Keratinocyte (primary cell): Measurements from ENCODE around the gene CACNA1B. TPM values are rescaled to one million over a fixed set of nuclear protein-coding genes. Genes with fewer than 3 reads are reported as not detected.

Source experiments
- DNase-seq: peaks from one replicate; pipeline ENCODE4 v3.0.0-alpha.2; 2011; ENCODE audit warnings: low read depth, missing footprints, low spot score
- FAIRE-seq: peaks from 2 replicates; lab custom pipeline; 2011; peaks lifted over from hg19 to GRCh38; lab: Jason Lieb, UNC
- H2AFZ ChIP-seq: 2 replicates; pipeline ENCODE4 v1.6.0; 2012; ENCODE audit warnings: low read length, control low read depth, inconsistent platforms; ENCODE audit not compliant: control insufficient read depth
- H3K27ac ChIP-seq: 2 replicates; pipeline ENCODE4 v1.5.1; 2011; ENCODE audit warnings: low read length; ENCODE audit not compliant: control insufficient read depth, insufficient read depth
- H3K27me3 ChIP-seq: 3 replicates; pipeline ENCODE4 v1.6.0; 2011; ENCODE audit warnings: low read length; ENCODE audit not compliant: control insufficient read depth, insufficient read depth; ENCODE audit errors: extremely low read depth
- H3K36me3 ChIP-seq, 2 experiments: 2 replicates in 1 of 2; 3 replicates in 1 of 2; pipeline ENCODE4 v1.5.1; 2011; ENCODE audit warnings: low read length in 2 of 2, mild to moderate bottlenecking in 1 of 2; ENCODE audit not compliant: control insufficient read depth in 2 of 2, insufficient read depth in 2 of 2; ENCODE audit errors: extremely low read depth in 1 of 2
- H3K4me1 ChIP-seq: 3 replicates; pipeline ENCODE4 v1.5.1; 2011; ENCODE audit warnings: low read length; ENCODE audit not compliant: control insufficient read depth, insufficient read depth; ENCODE audit errors: extremely low read depth
- H3K4me2 ChIP-seq: 3 replicates; pipeline ENCODE4 v1.6.0; 2011; ENCODE audit warnings: low read depth, low read length; ENCODE audit not compliant: control insufficient read depth, insufficient read depth; ENCODE audit errors: extremely low read depth
- H3K4me3 ChIP-seq, 3 experiments: fragments of 200-600 bp in 1 of 3; sonication (generic) in 1 of 3; 2 replicates in 2 of 3; 3 replicates in 1 of 3; pipeline ENCODE4 v1.5.1; 2011 to 2016; ENCODE audit warnings: low read length in 3 of 3, mild to moderate bottlenecking in 3 of 3, control low read depth in 2 of 3, inconsistent platforms in 1 of 3, low read depth in 1 of 3, mixed read lengths in 1 of 3, mixed run types in 1 of 3, moderate library complexity in 1 of 3; ENCODE audit not compliant: control insufficient read depth in 2 of 3, insufficient read depth in 2 of 3; ENCODE audit errors: extremely low read depth in 1 of 3
- H3K79me2 ChIP-seq: 2 replicates; pipeline ENCODE4 v1.6.0; 2012; ENCODE audit warnings: low read length; ENCODE audit not compliant: control insufficient read depth, insufficient read depth
- H3K9ac ChIP-seq: 3 replicates; pipeline ENCODE4 v1.6.0; 2011; ENCODE audit warnings: low read length; ENCODE audit not compliant: control insufficient read depth, insufficient read depth; ENCODE audit errors: extremely low read depth
- H3K9me1 ChIP-seq: 3 replicates; pipeline ENCODE4 v1.6.0; 2011; ENCODE audit warnings: low read length; ENCODE audit not compliant: control insufficient read depth, insufficient read depth; ENCODE audit errors: extremely low read depth
- H3K9me3 ChIP-seq: 2 replicates; pipeline ENCODE4 v1.5.1; 2012; ENCODE audit warnings: low read depth, low read length; ENCODE audit not compliant: control insufficient read depth
- H4K20me1 ChIP-seq: 3 replicates; pipeline ENCODE4 v1.6.0; 2011; ENCODE audit warnings: low read length; ENCODE audit not compliant: control insufficient read depth, insufficient read depth; ENCODE audit errors: extremely low read depth
- EZH2 ChIP-seq: IDR thresholded peaks from one replicate; pipeline ENCODE4 v1.6.1; 2012; ENCODE audit warnings: inconsistent platforms, mild to moderate bottlenecking, low read length, moderate library complexity
- dilution Hi-C: fragments of 300-500 bp; cut with MboI; formaldehyde crosslinking; loops from one replicate; pipeline ENCODE4 v1.7.0; 2020; ENCODE audit warnings: low sequenced_read_pairs; ENCODE audit not compliant: extremely low pct_ligation_motif_present
- polyA plus RNA-seq, 5 experiments: library from polyadenylated mRNA; depleted of rRNA in 3 of 5; stranded (reverse) in 3 of 5; stranded (forward) in 1 of 5; unstranded in 1 of 5; fragments of >200 nt; gene quantifications; 1 replicate in 1 of 5; 2 replicates in 3 of 5; 3 replicates in 1 of 5; pipeline versions ENCODE4 v1.2.1 to v1.2.3, GENCODE V29; 2011 to 2012; ENCODE audit warnings: missing spikeins in 2 of 5, low read depth in 1 of 5, low replicate concordance in 1 of 5
- TF ChIP-seq, protein P1 (sequence below), 3 experiments: IDR thresholded peaks in 1 of 3; conservative IDR thresholded peaks in 1 of 3; optimal IDR thresholded peaks in 1 of 3; 2 replicates in 2 of 3; 3 replicates in 1 of 3; pipeline versions ENCODE3 to v1.5.1; 2011; ENCODE audit warnings: low read length in 3 of 3, mild to moderate bottlenecking in 3 of 3, moderate library complexity in 2 of 3, control low read depth in 1 of 3, inconsistent platforms in 1 of 3; ENCODE audit not compliant: insufficient read depth in 2 of 3; ENCODE audit errors: extremely low read depth in 1 of 3

The CACNA1B gene
- polyA plus RNA-seq, 1 donor (not counting 4 experiments of a cell fraction or from before 2014, with no cell fraction given): 0.01 TPM

DNA sequence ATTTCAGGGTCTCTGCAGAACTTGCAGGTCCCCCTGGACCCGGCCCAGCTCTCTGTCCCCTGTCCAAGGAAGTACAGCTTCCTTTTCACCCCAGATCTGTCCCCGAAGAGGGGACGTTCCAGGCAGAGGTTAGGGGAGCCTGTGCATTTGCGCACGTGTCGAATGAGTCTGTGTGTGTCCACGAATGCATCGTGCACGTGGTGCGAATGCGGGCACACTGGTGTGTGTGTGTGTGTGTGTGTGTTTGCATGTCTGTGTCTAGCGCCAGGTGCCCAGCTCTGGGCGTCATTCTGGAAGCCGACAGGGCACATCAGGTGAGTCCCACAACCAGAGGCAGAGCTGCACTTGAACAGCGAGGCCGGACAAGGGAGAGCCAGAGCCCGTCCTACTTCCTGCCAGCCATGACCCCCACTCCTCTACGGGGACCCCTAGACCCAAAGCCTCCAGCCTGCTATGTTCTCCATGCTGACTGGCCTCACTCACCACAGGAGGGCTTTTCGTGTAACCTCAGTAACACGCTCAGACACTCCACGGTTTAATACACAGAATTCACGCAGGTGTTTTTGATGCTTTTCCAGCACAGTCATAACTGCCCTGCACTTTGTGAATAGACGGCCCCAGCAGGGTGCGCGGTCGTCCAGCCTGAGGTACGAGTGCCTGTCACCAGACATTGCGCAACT, 41.3 kb upstream of the CACNA1B start:
- Histone ChIP-seq H3K79me2 (no peaks in the 10 kb centered on the region), H3K4me3 (no peak overlapping the region), H3K9ac (no peak overlapping the region), H3K4me1 (no peaks in the 10 kb centered on the region), H3K9me3 (no peaks in the 10 kb centered on the region), H3K36me3 (peaks cover 0 to 15% of the 10 kb centered on the region in 2 experiments), H3K9me1 (no peaks in the 10 kb centered on the region), H2AFZ (no peak overlapping the region), H3K4me2 (no peak overlapping the region), H3K27me3 (no peaks in the 10 kb centered on the region), H3K27ac (no peak overlapping the region), H4K20me1 (peaks cover 3% of the 10 kb centered on the region)
- DNase-seq: no peak
- dilution Hi-C loops: no loop called here
- TF ChIP-seq EZH2: no peak
- TF ChIP-seq, protein P1, sequence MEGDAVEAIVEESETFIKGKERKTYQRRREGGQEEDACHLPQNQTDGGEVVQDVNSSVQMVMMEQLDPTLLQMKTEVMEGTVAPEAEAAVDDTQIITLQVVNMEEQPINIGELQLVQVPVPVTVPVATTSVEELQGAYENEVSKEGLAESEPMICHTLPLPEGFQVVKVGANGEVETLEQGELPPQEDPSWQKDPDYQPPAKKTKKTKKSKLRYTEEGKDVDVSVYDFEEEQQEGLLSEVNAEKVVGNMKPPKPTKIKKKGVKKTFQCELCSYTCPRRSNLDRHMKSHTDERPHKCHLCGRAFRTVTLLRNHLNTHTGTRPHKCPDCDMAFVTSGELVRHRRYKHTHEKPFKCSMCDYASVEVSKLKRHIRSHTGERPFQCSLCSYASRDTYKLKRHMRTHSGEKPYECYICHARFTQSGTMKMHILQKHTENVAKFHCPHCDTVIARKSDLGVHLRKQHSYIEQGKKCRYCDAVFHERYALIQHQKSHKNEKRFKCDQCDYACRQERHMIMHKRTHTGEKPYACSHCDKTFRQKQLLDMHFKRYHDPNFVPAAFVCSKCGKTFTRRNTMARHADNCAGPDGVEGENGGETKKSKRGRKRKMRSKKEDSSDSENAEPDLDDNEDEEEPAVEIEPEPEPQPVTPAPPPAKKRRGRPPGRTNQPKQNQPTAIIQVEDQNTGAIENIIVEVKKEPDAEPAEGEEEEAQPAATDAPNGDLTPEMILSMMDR (optimal IDR thresholded peaks at IDR 0.05 in 1 of 3, IDR thresholded peaks at IDR 0.05 in 1 of 3, conservative IDR thresholded peaks at IDR 0.05 in 1 of 3; ENCODE audit: extremely low read depth in 1 of 3, insufficient read depth in 2 of 3, low read length in 3 of 3): no peak
- FAIRE-seq: no peak

DNA sequence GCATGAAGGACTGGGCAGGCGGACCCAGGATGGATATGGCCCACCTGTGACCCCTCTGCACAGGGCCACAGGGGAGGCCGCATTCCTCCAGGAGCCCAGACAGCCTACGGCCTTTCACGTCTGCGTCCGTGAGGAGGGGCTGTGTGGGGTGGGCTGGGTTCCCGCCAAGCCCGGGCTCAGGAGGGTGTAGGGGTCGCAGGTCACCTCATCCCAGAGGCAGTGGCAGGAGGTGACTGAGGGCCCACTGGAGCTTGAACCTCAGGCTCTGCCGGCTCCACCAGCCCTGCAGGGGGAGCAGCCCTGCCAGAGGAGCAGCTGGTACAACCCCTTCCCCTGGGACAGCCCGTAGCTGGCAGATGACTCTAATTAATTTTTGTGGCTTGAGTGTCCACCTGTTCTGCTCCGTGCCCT, 40.7 kb upstream of the CACNA1B start:
- dilution Hi-C loops: no loop called here

More for the DNA sequence above, 40.7 kb upstream of the CACNA1B start:
- Histone ChIP-seq H2AFZ (no peak overlapping the region), H3K4me3 (no peak overlapping the region), H3K4me2 (no peak overlapping the region), H3K9me3 (no peaks in the 10 kb centered on the region), H3K27me3 (no peaks in the 10 kb centered on the region), H3K36me3 (peaks cover 0 to 15% of the 10 kb centered on the region in 2 experiments), H3K9ac (no peak overlapping the region), H4K20me1 (no peaks in the 10 kb centered on the region), H3K4me1 (no peaks in the 10 kb centered on the region), H3K79me2 (no peaks in the 10 kb centered on the region), H3K27ac (no peak overlapping the region), H3K9me1 (no peaks in the 10 kb centered on the region)
- DNase-seq: no peak
- TF ChIP-seq, protein P1 (optimal IDR thresholded peaks at IDR 0.05 in 1 of 3, IDR thresholded peaks at IDR 0.05 in 1 of 3, conservative IDR thresholded peaks at IDR 0.05 in 1 of 3; ENCODE audit: extremely low read depth in 1 of 3, insufficient read depth in 2 of 3, low read length in 3 of 3): no peak
- TF ChIP-seq EZH2: no peak
- FAIRE-seq: no peak
